Measurements from ENCODE around the gene CHURC1.

DNA sequence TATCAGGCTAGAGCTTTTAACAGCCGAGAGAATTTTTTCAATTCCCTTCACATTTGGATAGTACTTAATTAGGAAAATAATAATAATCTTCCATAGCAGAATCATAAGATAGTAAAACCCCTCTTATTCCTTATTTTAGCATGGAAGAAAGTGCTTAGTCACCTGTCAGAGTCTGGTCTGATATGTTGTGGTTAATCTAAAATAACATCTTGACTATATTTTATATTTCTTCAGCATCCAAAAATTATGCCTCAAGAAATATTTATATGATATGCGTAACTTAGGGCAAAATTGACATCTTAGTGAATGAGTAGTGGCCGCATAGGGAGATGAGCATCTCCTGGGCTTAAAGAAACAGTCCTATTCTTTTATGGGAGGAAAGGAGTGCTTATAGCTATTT, 12.8 kb downstream of the CHURC1 start:
- TF ChIP-seq CTCF (IDR thresholded peaks at IDR 0.05) (no peak), POLR2A (IDR thresholded peaks at IDR 0.05) (no peak)
